ENCODE results near the gene IL12RB1. TPM values are rescaled to one million over a fixed set of nuclear protein-coding genes. Genes with fewer than 3 reads are reported as not detected.
"Not testable (repeated sequence)": the region's sequence is repeated elsewhere in the genome, so short reads cannot be mapped to it uniquely, and the experiment has no call there.

IL12RB1 gene
- polyA plus RNA-seq, 6 donors from 2014 or later = 5.8 to 15.8 (median 8.1) TPM

DNA sequence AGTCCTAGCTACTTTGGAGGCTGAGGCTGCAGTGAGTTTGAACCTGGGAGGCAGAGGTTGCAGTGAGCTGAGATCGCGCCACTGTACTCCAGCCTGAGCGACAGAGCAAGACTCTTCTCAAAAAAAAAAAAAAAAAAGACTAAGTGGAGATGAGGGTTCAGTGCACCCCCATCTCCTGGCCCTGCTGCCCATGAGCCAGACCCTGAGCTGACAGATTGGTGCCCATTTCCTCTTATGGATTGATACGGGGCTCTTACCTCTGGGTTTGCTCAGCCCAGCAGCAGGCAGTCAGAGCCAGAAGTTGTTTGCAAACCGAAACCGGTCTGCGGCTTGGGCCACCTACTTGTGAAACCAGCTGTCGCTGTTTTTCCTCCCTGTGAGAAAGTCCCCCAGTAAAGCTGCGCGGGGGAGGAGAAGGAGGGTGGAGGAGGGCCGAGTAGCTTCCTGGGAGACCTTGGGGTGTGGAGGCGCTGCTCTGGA lies 41.9 kb downstream of the IL12RB1 start:
- Mint-ChIP-seq H3K9me3 (no peaks in the 10 kb centered on the region), H3K27me3 (peaks cover 0 to under 1% (median 0%) of the 10 kb centered on the region in 3 donors), H3K4me1 (peaks cover 47 to 63% (median 53%) of the 10 kb centered on the region in 3 donors), H3K27ac (peak overlapping the region; percentile 95 to 99 (median 97)), H3K4me3 (peak overlapping the region; percentile 65 to 92 (median 86)), H3K36me3 (no peaks in the 10 kb centered on the region)
- ATAC-seq (ENCODE audit: low read depth in 2 of 2) (peak; percentile 93 to 94), DNase-seq (peak; percentile 91)

DNA sequence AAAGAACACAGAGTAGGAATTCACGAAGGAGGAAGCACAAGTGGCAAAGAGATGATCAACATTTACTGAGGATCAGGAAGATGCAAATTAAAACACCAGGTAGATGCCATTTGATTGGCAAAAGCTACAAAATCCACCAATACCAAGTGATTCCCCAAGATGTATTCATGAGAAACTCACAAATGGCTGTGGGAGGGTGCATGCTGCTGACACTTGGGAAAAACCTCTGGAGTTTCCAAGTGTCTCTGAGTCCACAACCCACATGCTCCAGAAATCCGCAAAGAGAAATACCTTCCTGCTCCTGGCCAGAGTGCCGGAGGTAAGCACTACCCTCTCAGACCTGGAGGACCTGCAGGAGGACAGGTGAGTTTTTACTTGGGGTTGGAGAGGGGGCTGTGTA lies 43.1 kb downstream of the IL12RB1 start:
- Mint-ChIP-seq H3K36me3 (no peaks in the 10 kb centered on the region), H3K4me3 (peak overlapping the region in 6 of 8 donors; percentile 51 to 88 (median 79)), H3K9me3 (no peaks in the 10 kb centered on the region), H3K27ac (peak overlapping the region; percentile 71 to 99 (median 96)), H3K4me1 (peaks cover 44 to 66% (median 50%) of the 10 kb centered on the region in 3 donors), H3K27me3 (no peaks in the 10 kb centered on the region)
- no peak for DNase-seq
- ATAC-seq (ENCODE audit: low read depth in 2 of 2) = no peak

DNA sequence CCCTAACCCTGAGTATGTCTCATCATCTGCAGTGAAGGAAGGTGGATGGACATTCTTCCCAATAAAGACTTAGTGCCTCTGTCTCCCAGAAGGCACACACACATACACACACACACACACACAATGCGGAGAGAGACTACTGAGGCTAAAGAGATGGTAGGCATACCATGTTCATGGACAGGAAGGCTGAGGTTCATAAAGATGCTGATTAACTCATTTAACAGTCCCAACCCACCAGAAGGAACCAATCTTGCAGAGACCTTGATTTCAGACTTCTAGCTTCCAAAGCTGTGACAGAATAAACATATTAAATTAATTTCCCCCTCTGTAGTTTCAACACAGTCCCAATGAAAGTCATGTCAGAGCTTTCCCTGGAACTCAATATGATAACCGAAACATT lies 45.7 kb downstream of the IL12RB1 start:
- H3K4me3 Mint-ChIP-seq = peak overlapping the region in 1 of 8 donors; percentile 20

GRCh38 chr19:18032102-18032501 lies 54.6 kb downstream of the IL12RB1 start:
- not testable (repeated sequence) for H3K27me3 Mint-ChIP-seq; DNase-seq; H3K27ac Mint-ChIP-seq; H3K36me3 Mint-ChIP-seq; ATAC-seq (ENCODE audit: low read depth in 2 of 2); H3K9me3 Mint-ChIP-seq
- peak overlapping the region in 1 of 8 donors; percentile 25 for H3K4me3 Mint-ChIP-seq
- H3K4me1 Mint-ChIP-seq = peaks cover 11 to 26% (median 15%) of the 10 kb centered on the region in 3 donors

More for the DNA sequence above, 45.7 kb downstream of the IL12RB1 start:
- DNase-seq (no peak), ATAC-seq (ENCODE audit: low read depth in 2 of 2) (no peak)
- Mint-ChIP-seq H3K27ac (peak overlapping the region in 1 of 6 donors; percentile 15), H3K9me3 (no peaks in the 10 kb centered on the region), H3K36me3 (no peaks in the 10 kb centered on the region), H3K27me3 (no peaks in the 10 kb centered on the region), H3K4me1 (peaks cover 33 to 55% (median 37%) of the 10 kb centered on the region in 3 donors)

GRCh38 chr19:18031401-18031800 lies 55.3 kb downstream of the IL12RB1 start:
- DNase-seq, H3K36me3 Mint-ChIP-seq, H3K9me3 Mint-ChIP-seq, H3K27me3 Mint-ChIP-seq: not testable (repeated sequence)
- H3K4me3 Mint-ChIP-seq = peak overlapping the region in 1 of 8 donors; percentile 42
- peaks cover 13 to 28% (median 17%) of the 10 kb centered on the region in 3 donors for H3K4me1 Mint-ChIP-seq
- H3K27ac Mint-ChIP-seq = peak overlapping the region in 5 of 6 donors; percentile 16 to 92 (median 61)
- peak; percentile 70 to 80 for ATAC-seq (ENCODE audit: low read depth in 2 of 2)

DNA sequence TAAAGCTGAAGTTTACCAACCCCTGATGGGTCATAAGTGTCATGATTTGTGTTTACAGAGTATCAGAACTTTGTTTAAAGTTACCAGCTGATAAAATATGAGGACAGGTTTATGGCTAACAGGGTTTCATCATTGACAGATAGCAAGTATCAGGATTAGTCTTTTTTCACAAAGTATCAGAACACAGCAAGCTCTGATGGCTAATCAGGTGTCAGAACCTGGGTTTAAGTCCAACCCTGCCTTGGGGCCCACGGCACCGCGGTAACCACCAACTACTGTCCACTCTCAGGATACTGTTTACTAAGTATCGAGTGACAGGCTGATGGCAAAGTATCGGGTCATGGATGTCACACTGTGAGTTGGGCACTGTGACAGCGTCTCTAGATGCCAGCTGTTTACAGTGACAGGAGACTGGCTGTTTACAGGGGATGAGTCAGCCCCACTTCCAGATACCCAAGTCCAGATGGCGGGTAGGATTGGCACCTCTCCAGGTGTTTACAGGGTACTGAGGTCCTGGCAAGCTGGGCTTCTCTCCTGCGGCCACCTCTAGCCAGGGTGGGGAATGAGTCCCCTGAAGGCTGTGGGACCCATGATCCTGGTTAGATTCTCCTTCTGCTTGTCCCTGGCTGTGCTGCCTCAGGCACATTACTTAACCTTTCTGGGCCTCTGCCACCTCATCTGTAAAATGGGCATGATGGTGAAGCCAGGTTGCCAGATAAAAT lies 57.0 kb downstream of the IL12RB1 start:
- peak overlapping the region in 3 of 6 donors; percentile 28 to 76 (median 61) for H3K27ac Mint-ChIP-seq
- peaks cover 20 to 39% (median 27%) of the 10 kb centered on the region in 3 donors for H3K4me1 Mint-ChIP-seq
- no peaks in the 10 kb centered on the region for H3K9me3 Mint-ChIP-seq
- H3K27me3 Mint-ChIP-seq = no peaks in the 10 kb centered on the region
- no peaks in the 10 kb centered on the region for H3K36me3 Mint-ChIP-seq
- no peak overlapping the region for H3K4me3 Mint-ChIP-seq
- ATAC-seq (ENCODE audit: low read depth in 2 of 2) = no peak
- DNase-seq = no peak

DNA sequence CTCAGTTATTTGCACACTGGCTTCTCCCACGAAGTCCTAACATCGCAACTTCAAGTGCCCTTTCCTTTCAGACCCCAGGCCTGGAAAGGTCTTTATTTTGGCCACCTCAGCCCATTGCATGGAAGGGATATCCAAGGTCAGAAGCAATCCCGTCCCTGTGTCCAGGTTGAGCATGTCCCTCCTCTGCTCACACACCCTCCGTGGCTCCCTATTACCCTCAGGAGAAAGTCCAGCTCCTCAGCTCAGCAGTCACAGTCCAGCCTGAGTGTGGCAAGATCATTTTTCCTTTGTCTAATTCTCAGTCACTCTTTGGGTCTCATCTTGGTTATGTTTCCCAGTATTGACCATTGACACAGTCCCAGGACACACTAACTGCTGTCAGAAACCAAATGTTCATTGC lies 59.6 kb downstream of the IL12RB1 start:
- Mint-ChIP-seq H3K4me3 (peak overlapping the region in 1 of 8 donors; percentile 41), H3K27ac (peak overlapping the region in 5 of 6 donors; percentile 79 to 100 (median 83)), H3K27me3 (no peaks in the 10 kb centered on the region), H3K36me3 (peaks cover 0 to 4% of the 10 kb centered on the region in 2 donors), H3K9me3 (peaks cover 0 to 4% (median 3%) of the 10 kb centered on the region in 7 donors), H3K4me1 (peaks cover 40 to 57% (median 47%) of the 10 kb centered on the region in 3 donors)
- ATAC-seq (ENCODE audit: low read depth in 2 of 2) (no peak), DNase-seq (no peak)

DNA sequence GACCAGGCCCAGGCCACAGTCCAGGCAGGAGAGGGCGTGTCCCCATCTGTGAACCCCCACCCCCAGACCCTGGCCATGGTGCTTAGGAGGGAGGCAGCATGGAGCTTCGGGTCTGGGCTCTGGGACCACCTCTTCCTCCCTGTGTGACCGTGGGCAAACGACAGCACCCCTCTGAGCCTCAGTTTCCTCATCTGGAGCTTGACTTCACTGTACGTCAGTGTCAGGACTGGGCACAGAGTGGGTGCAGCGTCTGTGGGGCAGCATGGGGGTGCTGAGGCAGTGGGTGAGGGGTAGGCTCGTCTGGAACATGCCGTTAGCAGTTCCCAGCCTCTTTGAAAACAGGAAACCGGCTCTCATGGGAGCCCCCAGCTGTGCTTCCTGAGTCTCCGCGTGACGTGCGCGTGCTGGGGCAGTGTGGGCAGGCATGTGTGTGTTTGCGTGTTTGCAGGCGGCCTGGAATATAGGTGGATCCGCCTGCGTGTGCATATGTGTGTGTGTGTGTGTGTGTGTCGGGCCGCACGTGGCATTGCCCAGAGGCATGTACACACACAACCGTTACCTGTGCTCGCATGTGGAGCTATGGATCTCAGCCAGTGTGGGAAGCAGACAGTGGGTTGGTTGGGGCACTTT lies 63.0 kb downstream of the IL12RB1 start:
- Mint-ChIP-seq H3K4me3 (peak overlapping the region; percentile 77 to 89 (median 81)), H3K27ac (peak overlapping the region; percentile 98 to 100 (median 100)), H3K4me1 (peaks cover 56 to 70% (median 67%) of the 10 kb centered on the region in 3 donors), H3K27me3 (no peaks in the 10 kb centered on the region), H3K36me3 (peaks cover 0 to 6% of the 10 kb centered on the region in 2 donors), H3K9me3 (peaks cover 0 to 5% (median 3%) of the 10 kb centered on the region in 7 donors)
- DNase-seq = peak; percentile 98
- ATAC-seq (ENCODE audit: low read depth in 2 of 2) = peak; percentile 78 to 85

DNA sequence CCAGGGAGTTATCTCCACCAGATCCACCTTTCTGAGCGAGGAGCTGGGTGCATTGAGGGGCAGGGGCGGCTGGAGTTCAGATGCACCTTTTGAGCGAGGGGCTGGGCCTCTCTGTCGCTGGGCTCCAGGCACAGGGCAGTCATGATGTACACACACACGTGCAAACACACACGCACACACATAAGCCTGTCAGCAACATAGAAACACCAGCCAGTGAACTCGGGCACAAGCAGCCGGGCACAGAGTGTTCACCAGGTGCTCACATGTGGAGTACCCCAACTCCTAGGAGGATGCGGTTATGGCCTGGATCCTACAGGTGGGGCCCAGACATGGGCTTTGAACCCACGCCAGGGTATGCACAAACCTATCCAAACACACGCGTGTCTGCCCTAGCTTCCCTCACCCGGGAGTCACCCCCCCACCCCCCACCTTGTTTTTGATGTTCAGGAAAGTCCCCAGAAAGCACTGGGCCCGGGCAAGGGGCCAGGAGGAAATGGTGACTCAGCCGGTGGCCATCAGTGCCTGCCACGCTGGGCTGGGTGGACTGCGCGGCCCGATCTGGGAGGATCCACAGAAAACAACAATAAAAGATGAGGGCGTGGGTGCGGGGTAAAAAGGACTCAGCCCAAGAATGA lies 65.5 kb downstream of the IL12RB1 start:
- Mint-ChIP-seq H3K9me3 (peaks cover 0 to 5% (median 3%) of the 10 kb centered on the region in 7 donors), H3K4me3 (peak overlapping the region; percentile 55 to 88 (median 78)), H3K27me3 (no peaks in the 10 kb centered on the region), H3K4me1 (peaks cover 60 to 84% (median 78%) of the 10 kb centered on the region in 3 donors), H3K27ac (peak overlapping the region; percentile 97 to 100 (median 99)), H3K36me3 (peaks cover 0 to 6% of the 10 kb centered on the region in 2 donors)
- ATAC-seq (ENCODE audit: low read depth in 2 of 2) (peak in 1 of 2 donors; percentile 17), DNase-seq (peak; percentile 45)

DNA sequence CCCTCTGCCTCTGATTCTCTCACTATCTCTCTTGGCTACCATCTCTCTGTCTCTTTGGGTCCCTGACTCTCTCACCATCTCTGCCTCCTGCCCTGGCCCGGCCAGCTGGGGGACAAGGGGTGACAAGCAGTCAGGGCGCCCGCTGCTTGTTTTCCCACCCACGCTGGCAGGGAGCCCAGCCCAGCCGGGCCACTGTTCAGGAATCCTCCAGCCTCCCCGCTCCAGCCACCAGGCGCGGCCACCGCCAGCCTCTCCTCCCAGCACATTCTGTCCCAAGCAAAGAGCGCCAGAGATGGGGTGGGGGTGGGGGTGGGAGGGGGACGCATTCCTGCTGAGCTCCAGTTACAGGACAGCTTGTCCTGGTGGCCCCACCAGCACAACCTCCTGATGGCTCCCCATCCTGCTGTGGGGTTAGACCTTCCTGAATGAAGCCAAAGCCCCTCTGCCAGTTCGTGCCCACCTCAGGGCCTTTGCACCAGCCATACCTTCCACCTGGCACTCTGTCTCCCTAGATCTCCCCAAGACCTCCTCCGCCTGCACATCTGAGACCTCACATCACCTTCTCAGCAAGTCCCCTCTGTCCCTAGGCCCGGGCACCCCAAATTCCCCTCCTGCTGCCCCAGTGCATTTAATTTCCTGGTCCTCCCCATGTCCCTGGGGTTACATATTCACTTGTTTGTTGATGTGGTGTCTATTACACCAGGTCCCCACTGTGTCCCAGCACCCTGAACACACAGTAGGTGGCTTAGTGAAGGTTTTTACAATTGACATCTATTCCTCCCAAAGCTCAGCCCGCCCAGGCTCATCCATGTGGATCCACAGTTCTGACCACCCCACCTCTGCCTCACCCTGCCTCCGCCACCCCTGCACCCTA lies 66.3 kb downstream of the IL12RB1 start:
- H3K4me1 Mint-ChIP-seq = peaks cover 60 to 84% (median 77%) of the 10 kb centered on the region in 3 donors
- no peaks in the 10 kb centered on the region for H3K27me3 Mint-ChIP-seq
- DNase-seq = no peak
- peaks cover 2 to 8% of the 10 kb centered on the region in 2 donors for H3K36me3 Mint-ChIP-seq
- H3K27ac Mint-ChIP-seq = peak overlapping the region; percentile 97 to 100 (median 99)
- H3K4me3 Mint-ChIP-seq = peak overlapping the region in 7 of 8 donors; percentile 11 to 88 (median 67)
- H3K9me3 Mint-ChIP-seq = peaks cover 0 to 5% (median 3%) of the 10 kb centered on the region in 7 donors
- no peak for ATAC-seq (ENCODE audit: low read depth in 2 of 2)

GRCh38 chr19:18017275-18018083 lies 69.3 kb downstream of the IL12RB1 start:
- Mint-ChIP-seq H3K36me3 (peaks cover 16 to 23% of the 10 kb centered on the region in 2 donors), H3K4me3 (peak overlapping the region in 1 of 8 donors; percentile 31), H3K9me3 (peaks cover 0 to 5% (median 3%) of the 10 kb centered on the region in 7 donors), H3K27me3 (no peaks in the 10 kb centered on the region), H3K27ac (peak overlapping the region; percentile 64 to 100 (median 85)), H3K4me1 (peaks cover 57 to 84% (median 78%) of the 10 kb centered on the region in 3 donors)
- no peak for ATAC-seq (ENCODE audit: low read depth in 2 of 2)
- no peak for DNase-seq
